GM23338 (cell line): ENCODE results near the gene UMOD. TPM values are rescaled to one million over a fixed set of nuclear protein-coding genes. Genes with fewer than 3 reads are reported as not detected.

Source experiments
- ATAC-seq: fragments of 200-7000 bp; cut with Tn5 transposase; 3 replicates; pipeline ENCODE4 v1.9.1; 2020
- DNase-seq: peaks from one replicate; pipeline ENCODE4 v3.0.0-alpha.2; 2015; ENCODE audit warnings: low spot score
- H2AFZ ChIP-seq: fragments of 200-600 bp; sonication (generic); 2 replicates; pipeline ENCODE4 v1.8.0; 2016; ENCODE audit warnings: antibody characterized with exemption, mild to moderate bottlenecking, moderate library complexity
- H3F3A ChIP-seq: fragments of 200-600 bp; sonication (generic); replicated peaks from 2 replicates; pipeline ENCODE4 v1.8.0; 2017; ENCODE audit warnings: antibody characterized with exemption, mixed run types, low read depth
- H3K27ac ChIP-seq: fragments of 200-600 bp; sonication (generic); 2 replicates; pipeline ENCODE4 v1.6.1; 2016; ENCODE audit warnings: low read depth
- H3K27me3 ChIP-seq: fragments of 200-600 bp; sonication (generic); 2 replicates; pipeline ENCODE4 v1.8.0; 2016; ENCODE audit warnings: mild to moderate bottlenecking, mixed run types, moderate library complexity; ENCODE audit not compliant: insufficient read depth
- H3K36me3 ChIP-seq: fragments of 200-600 bp; sonication (generic); 2 replicates; pipeline ENCODE4 v1.8.0; 2016; ENCODE audit warnings: mild to moderate bottlenecking; ENCODE audit not compliant: insufficient read depth
- H3K4me1 ChIP-seq: fragments of 200-600 bp; sonication (generic); 2 replicates; pipeline ENCODE4 v1.8.0; 2016; ENCODE audit warnings: mild to moderate bottlenecking, moderate library complexity; ENCODE audit not compliant: insufficient read depth
- H3K4me2 ChIP-seq: fragments of 200-600 bp; sonication (generic); 2 replicates; pipeline ENCODE4 v1.7.1; 2017; ENCODE audit warnings: mixed run types
- H3K4me3 ChIP-seq: fragments of 200-600 bp; sonication (generic); 2 replicates; pipeline ENCODE4 v1.6.1; 2016; ENCODE audit warnings: mixed run types
- H3K79me2 ChIP-seq: fragments of 200-600 bp; sonication (generic); replicated peaks from 2 replicates; pipeline ENCODE4 v1.8.0; 2017; ENCODE audit warnings: mild to moderate bottlenecking; ENCODE audit not compliant: insufficient read depth
- H3K9me2 ChIP-seq: fragments of 200-600 bp; sonication (generic); 2 replicates; pipeline ENCODE4 v1.8.0; 2017; ENCODE audit not compliant: insufficient read depth
- H4K20me1 ChIP-seq: fragments of 200-600 bp; sonication (generic); replicated peaks from 2 replicates; pipeline ENCODE4 v1.8.0; 2017; ENCODE audit warnings: mild to moderate bottlenecking; ENCODE audit not compliant: insufficient read depth
- H3K27ac Mint-ChIP-seq: 2 replicates; pipeline ENCODE4 v1.8.0; 2020; ENCODE audit warnings: inconsistent platforms, mild to moderate bottlenecking, moderate library complexity, mixed read lengths
- H3K27me3 Mint-ChIP-seq: 3 replicates; pipeline ENCODE4 v1.8.0; 2022; ENCODE audit warnings: low read depth, mild to moderate bottlenecking, moderate library complexity, mixed read lengths, inconsistent platforms; ENCODE audit not compliant: insufficient read depth, poor library complexity
- H3K36me3 Mint-ChIP-seq: 3 replicates; pipeline ENCODE4 v1.8.0; 2021; ENCODE audit warnings: low read depth, mild to moderate bottlenecking, inconsistent platforms, moderate library complexity, mixed read lengths
- H3K4me1 Mint-ChIP-seq: 3 replicates; pipeline ENCODE4 v1.8.0; 2020; ENCODE audit warnings: mild to moderate bottlenecking, inconsistent platforms, mixed read lengths
- H3K4me3 Mint-ChIP-seq: 3 replicates; pipeline ENCODE4 v1.8.0; 2021; ENCODE audit warnings: moderate library complexity, mild to moderate bottlenecking, inconsistent platforms, mixed read lengths
- H3K9me3 Mint-ChIP-seq: 3 replicates; pipeline ENCODE4 v1.8.0; 2020; ENCODE audit warnings: moderate library complexity, mild to moderate bottlenecking, inconsistent platforms, mixed read lengths
- JUNB ChIP-seq: IDR thresholded peaks from one replicate; pipeline ENCODE4 v1.6.1; 2016; ENCODE audit warnings: antibody characterized with exemption; ENCODE audit not compliant: unreplicated experiment
- NANOG ChIP-seq: IDR thresholded peaks from 2 replicates; pipeline ENCODE4 v1.6.1; 2016; ENCODE audit warnings: antibody characterized with exemption, borderline replicate concordance
- STAT1 ChIP-seq: IDR thresholded peaks from one replicate; pipeline ENCODE4 v1.6.1; 2016; ENCODE audit warnings: antibody characterized with exemption; ENCODE audit not compliant: unreplicated experiment
- polyA plus RNA-seq: library from polyadenylated mRNA; unstranded; fragments of >200 nt; fragmentation: Nextera tagmentation; extraction: Ambion mirVana; gene quantifications from 2 replicates; pipeline ENCODE4 v1.2.1, GENCODE V29; 2016
- total RNA-seq: library from RNA; depleted of rRNA; stranded (reverse); fragments of >200 nt; shearing (Covaris generic); gene quantifications from 2 replicates; pipeline ENCODE4 v1.2.3, GENCODE V29; 2014
- TF ChIP-seq, protein P1 (sequence below): fragments of 250-450 bp; sonication (Bioruptor Pico); IDR thresholded peaks from 2 replicates; pipeline ENCODE4 v1.5.0; 2020; ENCODE audit warnings: mild to moderate bottlenecking, moderate library complexity
- TF ChIP-seq, protein P2 (sequence below): IDR thresholded peaks from one replicate; pipeline ENCODE4 v1.6.1; 2018; ENCODE audit warnings: antibody characterized with exemption; ENCODE audit not compliant: unreplicated experiment
- TF ChIP-seq, protein P3 (sequence below): IDR thresholded peaks from 2 replicates; pipeline ENCODE4 v1.6.1; 2016; ENCODE audit warnings: antibody characterized with exemption

UMOD gene
- total and polyA plus RNA-seq, 2 experiments from 2014 or later = not detected

DNA sequence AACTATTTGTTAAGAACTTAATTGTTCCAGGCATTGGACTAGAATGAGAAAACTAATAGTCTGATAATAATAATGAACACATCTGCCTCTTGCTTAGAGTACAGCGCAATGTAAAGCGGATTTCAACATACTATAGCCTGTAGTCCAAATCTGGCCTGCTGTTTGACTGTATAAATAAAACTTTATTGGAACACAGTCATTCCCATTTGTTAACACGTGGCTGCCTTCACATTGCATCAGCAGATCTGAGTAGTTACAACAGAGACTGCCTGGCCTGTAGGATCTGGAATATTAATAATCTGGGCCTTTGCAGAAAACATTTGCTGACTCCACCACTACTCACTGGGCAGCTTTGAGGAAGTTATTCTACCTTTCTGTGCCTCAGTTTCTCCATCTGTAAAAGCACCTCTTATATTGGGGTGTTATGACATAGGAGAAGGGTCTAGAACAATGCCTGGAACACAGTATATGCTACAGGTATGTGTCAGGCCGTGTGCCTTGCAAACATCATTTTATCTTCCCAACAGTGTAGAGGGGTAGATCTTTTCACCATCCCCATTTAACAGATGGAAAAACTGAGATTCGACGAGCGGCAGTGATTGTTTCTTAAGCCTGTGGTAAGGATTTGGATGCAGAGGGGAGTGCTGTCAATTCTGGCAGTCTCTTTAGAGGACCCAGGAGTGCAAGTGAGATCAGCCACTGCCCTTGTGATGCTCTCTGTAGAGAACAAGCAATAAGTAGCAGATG, 29.9 kb upstream of the UMOD start (continued):
- TF ChIP-seq, protein P1, sequence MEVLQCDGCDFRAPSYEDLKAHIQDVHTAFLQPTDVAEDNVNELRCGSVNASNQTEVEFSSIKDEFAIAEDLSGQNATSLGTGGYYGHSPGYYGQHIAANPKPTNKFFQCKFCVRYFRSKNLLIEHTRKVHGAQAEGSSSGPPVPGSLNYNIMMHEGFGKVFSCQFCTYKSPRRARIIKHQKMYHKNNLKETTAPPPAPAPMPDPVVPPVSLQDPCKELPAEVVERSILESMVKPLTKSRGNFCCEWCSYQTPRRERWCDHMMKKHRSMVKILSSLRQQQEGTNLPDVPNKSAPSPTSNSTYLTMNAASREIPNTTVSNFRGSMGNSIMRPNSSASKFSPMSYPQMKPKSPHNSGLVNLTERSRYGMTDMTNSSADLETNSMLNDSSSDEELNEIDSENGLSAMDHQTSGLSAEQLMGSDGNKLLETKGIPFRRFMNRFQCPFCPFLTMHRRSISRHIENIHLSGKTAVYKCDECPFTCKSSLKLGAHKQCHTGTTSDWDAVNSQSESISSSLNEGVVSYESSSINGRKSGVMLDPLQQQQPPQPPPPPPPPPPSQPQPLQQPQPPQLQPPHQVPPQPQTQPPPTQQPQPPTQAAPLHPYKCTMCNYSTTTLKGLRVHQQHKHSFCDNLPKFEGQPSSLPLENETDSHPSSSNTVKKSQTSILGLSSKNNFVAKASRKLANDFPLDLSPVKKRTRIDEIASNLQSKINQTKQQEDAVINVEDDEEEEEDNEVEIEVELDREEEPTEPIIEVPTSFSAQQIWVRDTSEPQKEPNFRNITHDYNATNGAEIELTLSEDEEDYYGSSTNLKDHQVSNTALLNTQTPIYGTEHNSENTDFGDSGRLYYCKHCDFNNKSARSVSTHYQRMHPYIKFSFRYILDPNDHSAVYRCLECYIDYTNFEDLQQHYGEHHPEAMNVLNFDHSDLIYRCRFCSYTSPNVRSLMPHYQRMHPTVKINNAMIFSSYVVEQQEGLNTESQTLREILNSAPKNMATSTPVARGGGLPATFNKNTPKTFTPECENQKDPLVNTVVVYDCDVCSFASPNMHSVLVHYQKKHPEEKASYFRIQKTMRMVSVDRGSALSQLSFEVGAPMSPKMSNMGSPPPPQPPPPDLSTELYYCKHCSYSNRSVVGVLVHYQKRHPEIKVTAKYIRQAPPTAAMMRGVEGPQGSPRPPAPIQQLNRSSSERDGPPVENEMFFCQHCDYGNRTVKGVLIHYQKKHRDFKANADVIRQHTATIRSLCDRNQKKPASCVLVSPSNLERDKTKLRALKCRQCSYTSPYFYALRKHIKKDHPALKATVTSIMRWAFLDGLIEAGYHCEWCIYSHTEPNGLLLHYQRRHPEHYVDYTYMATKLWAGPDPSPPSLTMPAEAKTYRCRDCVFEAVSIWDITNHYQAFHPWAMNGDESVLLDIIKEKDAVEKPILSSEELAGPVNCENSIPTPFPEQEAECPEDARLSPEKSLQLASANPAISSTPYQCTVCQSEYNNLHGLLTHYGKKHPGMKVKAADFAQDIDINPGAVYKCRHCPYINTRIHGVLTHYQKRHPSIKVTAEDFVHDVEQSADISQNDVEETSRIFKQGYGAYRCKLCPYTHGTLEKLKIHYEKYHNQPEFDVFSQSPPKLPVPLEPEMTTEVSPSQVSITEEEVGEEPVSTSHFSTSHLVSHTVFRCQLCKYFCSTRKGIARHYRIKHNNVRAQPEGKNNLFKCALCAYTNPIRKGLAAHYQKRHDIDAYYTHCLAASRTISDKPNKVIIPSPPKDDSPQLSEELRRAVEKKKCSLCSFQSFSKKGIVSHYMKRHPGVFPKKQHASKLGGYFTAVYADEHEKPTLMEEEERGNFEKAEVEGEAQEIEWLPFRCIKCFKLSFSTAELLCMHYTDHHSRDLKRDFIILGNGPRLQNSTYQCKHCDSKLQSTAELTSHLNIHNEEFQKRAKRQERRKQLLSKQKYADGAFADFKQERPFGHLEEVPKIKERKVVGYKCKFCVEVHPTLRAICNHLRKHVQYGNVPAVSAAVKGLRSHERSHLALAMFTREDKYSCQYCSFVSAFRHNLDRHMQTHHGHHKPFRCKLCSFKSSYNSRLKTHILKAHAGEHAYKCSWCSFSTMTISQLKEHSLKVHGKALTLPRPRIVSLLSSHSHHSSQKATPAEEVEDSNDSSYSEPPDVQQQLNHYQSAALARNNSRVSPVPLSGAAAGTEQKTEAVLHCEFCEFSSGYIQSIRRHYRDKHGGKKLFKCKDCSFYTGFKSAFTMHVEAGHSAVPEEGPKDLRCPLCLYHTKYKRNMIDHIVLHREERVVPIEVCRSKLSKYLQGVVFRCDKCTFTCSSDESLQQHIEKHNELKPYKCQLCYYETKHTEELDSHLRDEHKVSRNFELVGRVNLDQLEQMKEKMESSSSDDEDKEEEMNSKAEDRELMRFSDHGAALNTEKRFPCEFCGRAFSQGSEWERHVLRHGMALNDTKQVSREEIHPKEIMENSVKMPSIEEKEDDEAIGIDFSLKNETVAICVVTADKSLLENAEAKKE (CRISPR knock-in tag) = no peak
- TF ChIP-seq, protein P2, sequence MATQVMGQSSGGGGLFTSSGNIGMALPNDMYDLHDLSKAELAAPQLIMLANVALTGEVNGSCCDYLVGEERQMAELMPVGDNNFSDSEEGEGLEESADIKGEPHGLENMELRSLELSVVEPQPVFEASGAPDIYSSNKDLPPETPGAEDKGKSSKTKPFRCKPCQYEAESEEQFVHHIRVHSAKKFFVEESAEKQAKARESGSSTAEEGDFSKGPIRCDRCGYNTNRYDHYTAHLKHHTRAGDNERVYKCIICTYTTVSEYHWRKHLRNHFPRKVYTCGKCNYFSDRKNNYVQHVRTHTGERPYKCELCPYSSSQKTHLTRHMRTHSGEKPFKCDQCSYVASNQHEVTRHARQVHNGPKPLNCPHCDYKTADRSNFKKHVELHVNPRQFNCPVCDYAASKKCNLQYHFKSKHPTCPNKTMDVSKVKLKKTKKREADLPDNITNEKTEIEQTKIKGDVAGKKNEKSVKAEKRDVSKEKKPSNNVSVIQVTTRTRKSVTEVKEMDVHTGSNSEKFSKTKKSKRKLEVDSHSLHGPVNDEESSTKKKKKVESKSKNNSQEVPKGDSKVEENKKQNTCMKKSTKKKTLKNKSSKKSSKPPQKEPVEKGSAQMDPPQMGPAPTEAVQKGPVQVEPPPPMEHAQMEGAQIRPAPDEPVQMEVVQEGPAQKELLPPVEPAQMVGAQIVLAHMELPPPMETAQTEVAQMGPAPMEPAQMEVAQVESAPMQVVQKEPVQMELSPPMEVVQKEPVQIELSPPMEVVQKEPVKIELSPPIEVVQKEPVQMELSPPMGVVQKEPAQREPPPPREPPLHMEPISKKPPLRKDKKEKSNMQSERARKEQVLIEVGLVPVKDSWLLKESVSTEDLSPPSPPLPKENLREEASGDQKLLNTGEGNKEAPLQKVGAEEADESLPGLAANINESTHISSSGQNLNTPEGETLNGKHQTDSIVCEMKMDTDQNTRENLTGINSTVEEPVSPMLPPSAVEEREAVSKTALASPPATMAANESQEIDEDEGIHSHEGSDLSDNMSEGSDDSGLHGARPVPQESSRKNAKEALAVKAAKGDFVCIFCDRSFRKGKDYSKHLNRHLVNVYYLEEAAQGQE = no peak

DNA sequence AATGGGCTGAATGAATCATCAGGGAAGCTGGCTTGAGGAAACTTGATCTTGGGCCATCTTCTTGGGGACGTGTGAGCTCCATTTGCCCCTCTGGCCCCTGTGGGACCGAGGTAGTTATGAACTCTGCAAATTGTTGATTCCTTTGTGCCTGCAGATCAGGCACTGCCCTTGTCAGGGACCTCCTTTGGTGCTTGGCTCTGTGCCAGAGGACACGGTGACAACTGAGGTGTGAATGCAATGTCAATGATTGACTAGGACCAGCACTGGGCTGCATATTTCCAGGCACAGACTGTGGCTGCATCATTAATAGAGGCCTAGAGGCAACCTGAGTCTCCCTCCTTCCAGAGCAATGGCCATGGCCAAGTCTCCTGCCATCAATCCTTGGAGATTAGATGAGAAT, 28.3 kb upstream of the UMOD start:
- DNase-seq = no peak
- Histone ChIP-seq H3K27ac (no peak overlapping the region), H4K20me1 (no peaks in the 10 kb centered on the region), H3K4me3 (no peak overlapping the region), H3K79me2 (no peaks in the 10 kb centered on the region), H3K27me3 (no peaks in the 10 kb centered on the region), H3K9me2 (no peaks in the 10 kb centered on the region), H3K4me2 (no peak overlapping the region), H3F3A (no peaks in the 10 kb centered on the region), H3K4me1 (no peaks in the 10 kb centered on the region), H3K36me3 (no peaks in the 10 kb centered on the region), H2AFZ (no peak overlapping the region)
- H3K36me3 Mint-ChIP-seq = no peaks in the 10 kb centered on the region
- ATAC-seq = no peak
- H3K9me3 Mint-ChIP-seq = no peaks in the 10 kb centered on the region; the same call in 2 of the 3 replicates
- H3K27ac Mint-ChIP-seq = no peak overlapping the region
- peaks cover 6% of the 10 kb centered on the region for H3K27me3 Mint-ChIP-seq
- no peaks in the 10 kb centered on the region; the same call in 2 of the 3 replicates for H3K4me1 Mint-ChIP-seq
- H3K4me3 Mint-ChIP-seq = no peak overlapping the region
- TF ChIP-seq, protein P2 = no peak
- TF ChIP-seq STAT1 = no peak
- no peak for TF ChIP-seq JUNB
- TF ChIP-seq NANOG = no peak
- TF ChIP-seq, protein P3, sequence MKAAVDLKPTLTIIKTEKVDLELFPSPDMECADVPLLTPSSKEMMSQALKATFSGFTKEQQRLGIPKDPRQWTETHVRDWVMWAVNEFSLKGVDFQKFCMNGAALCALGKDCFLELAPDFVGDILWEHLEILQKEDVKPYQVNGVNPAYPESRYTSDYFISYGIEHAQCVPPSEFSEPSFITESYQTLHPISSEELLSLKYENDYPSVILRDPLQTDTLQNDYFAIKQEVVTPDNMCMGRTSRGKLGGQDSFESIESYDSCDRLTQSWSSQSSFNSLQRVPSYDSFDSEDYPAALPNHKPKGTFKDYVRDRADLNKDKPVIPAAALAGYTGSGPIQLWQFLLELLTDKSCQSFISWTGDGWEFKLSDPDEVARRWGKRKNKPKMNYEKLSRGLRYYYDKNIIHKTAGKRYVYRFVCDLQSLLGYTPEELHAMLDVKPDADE = no peak
